Measurements from ENCODE around the gene TNFAIP1.

DNA sequence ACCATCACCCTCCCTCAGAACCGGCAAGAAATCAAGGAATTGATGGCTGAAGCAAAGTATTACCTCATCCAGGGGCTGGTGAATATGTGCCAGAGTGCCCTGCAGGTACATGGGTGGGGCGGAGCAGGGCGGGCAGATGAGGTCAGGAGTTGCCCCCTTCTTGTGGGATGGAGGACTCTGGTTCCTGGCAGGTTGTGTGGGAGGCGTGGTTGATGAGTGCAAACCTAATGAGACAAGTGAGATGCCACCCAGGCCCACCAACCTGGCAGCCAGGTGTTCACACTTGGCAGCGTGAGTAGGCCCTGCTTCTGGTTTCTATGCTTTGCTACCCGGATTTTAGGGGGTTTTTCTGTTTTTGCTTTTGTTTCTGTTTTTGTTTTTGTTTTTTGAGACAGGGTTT, 4.8 kb downstream of the TNFAIP1 start:
- TF ChIP-seq, protein P1, sequence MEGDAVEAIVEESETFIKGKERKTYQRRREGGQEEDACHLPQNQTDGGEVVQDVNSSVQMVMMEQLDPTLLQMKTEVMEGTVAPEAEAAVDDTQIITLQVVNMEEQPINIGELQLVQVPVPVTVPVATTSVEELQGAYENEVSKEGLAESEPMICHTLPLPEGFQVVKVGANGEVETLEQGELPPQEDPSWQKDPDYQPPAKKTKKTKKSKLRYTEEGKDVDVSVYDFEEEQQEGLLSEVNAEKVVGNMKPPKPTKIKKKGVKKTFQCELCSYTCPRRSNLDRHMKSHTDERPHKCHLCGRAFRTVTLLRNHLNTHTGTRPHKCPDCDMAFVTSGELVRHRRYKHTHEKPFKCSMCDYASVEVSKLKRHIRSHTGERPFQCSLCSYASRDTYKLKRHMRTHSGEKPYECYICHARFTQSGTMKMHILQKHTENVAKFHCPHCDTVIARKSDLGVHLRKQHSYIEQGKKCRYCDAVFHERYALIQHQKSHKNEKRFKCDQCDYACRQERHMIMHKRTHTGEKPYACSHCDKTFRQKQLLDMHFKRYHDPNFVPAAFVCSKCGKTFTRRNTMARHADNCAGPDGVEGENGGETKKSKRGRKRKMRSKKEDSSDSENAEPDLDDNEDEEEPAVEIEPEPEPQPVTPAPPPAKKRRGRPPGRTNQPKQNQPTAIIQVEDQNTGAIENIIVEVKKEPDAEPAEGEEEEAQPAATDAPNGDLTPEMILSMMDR (IDR thresholded peaks at IDR 0.05; ENCODE audit: low read depth, low read length) = no peak
- no peak for TF ChIP-seq EZH2phosphoT487 (IDR thresholded peaks at IDR 0.05; ENCODE audit: low read depth)

Data from OCI-LY3 (cell line).